Heart left ventricle (tissue), 16 donors: ENCODE measurements around the gene GTF2IRD1. TPM values are rescaled to one million over a fixed set of nuclear protein-coding genes. Genes with fewer than 3 reads are reported as not detected.

Experiments used
- ATAC-seq, 4 donors: fragments of 200-7000 bp; cut with Tn5 transposase; one replicate each; pipeline ENCODE4 v1.9.1; 2020 to 2022; ENCODE audit warnings: moderate library complexity in 4 of 4, mild to moderate bottlenecking in 3 of 4, moderate number of reproducible peaks in 1 of 4
- DNase-seq, 5 donors: peaks; one replicate each; pipeline ENCODE4 v3.0.0-alpha.2; 2020
- H3K27ac ChIP-seq, 12 donors: fragments of 200-600 bp; sonication (generic) in 4 of 12; one replicate each; pipeline versions ENCODE4 v1.5.0 to v1.8.0; 2016 to 2022; ENCODE audit warnings: mild to moderate bottlenecking in 2 of 12
- H3K27me3 ChIP-seq, 9 donors: fragments of 200-600 bp; sonication (generic) in 2 of 9; one replicate each; pipeline versions ENCODE4 v1.5.1 to v1.8.0; 2016 to 2022; ENCODE audit warnings: mild to moderate bottlenecking in 3 of 9
- H3K36me3 ChIP-seq, 9 donors: fragments of 200-600 bp; sonication (generic) in 2 of 9; one replicate each; pipeline versions ENCODE4 v1.5.0 to v1.8.0; 2018 to 2022; ENCODE audit warnings: mild to moderate bottlenecking in 2 of 9
- H3K4me1 ChIP-seq, 12 donors: fragments of 200-600 bp; sonication (generic) in 4 of 12; one replicate each; pipeline versions ENCODE4 v1.5.0 to v1.8.0; 2016 to 2022; ENCODE audit warnings: mild to moderate bottlenecking in 3 of 12
- H3K4me3 ChIP-seq, 12 donors: fragments of 200-600 bp; sonication (generic) in 4 of 12; one replicate each; pipeline versions ENCODE4 v1.5.0 to v1.8.0; 2017 to 2022; ENCODE audit warnings: mild to moderate bottlenecking in 9 of 12, moderate library complexity in 4 of 12
- H3K9me3 ChIP-seq, 12 donors: fragments of 200-600 bp; sonication (generic) in 4 of 12; one replicate each; pipeline versions ENCODE4 v1.5.0 to v1.8.0; 2016 to 2022; ENCODE audit warnings: mild to moderate bottlenecking in 1 of 12
- POLR2A ChIP-seq, 2 donors: fragments of 450-650 bp; IDR thresholded peaks; one replicate each; pipeline ENCODE4 v1.6.1; 2017; ENCODE audit warnings: antibody characterized with exemption in 2 of 2, mild to moderate bottlenecking in 2 of 2, moderate library complexity in 2 of 2
- WGBS, 4 donors: extraction: QIAGEN DNeasy Blood & Tissue Kit in 2 of 4; methylation state at CpG; one replicate each; pipeline versions ENCODE4 v1.1.5 to v1.1.7; 2013 to 2018; 5-methylcytosine and 5-hydroxymethylcytosine counted together
- intact Hi-C, 10 donors: fragments of 100-400 bp; cut with DNase I; formaldehyde crosslinking; loops; one replicate each; pipeline versions ENCODE4 v1.11.1 to v1.14.2; 2022
- polyA plus RNA-seq, 2 donors: library from polyadenylated mRNA; stranded (reverse); fragments of 200-250 nt; gene quantifications; one replicate each; pipeline ENCODE4 v1.2.3, GENCODE V29; 2013
- total RNA-seq, 9 donors: library from RNA; depleted of rRNA in 2 of 9; stranded (reverse); fragments of >200 nt in 2 of 9; fragmentation: NEBNext Ultra II Directional in 3 of 9; extraction: Animal tissue kit (Norgen Biotek cat#: 25700) in 3 of 9; gene quantifications; one replicate each; pipeline versions ENCODE4 v1.1.0 to v1.2.4, GENCODE V29; 2016 to 2023
- TF ChIP-seq, protein P1 (sequence below), 12 donors: fragments of 200-600 bp; sonication (generic) in 4 of 12; IDR thresholded peaks; one replicate each; pipeline versions ENCODE4 v1.5.0 to v1.8.0; 2018 to 2022; ENCODE audit warnings: antibody characterized with exemption in 12 of 12, mild to moderate bottlenecking in 5 of 12
- donor health status: ischemic (EF 13 %, LVEDD 7.1; RV severe dilation, severe dysfunction).
- donor health status: healthy with polysubstance abuse.
- donor health status: DM: no; HTN: yes; CAD: no.
- donor health status: DM: no; HTN: no; CAD: no.
- donor health status: ischemic (EF 25% LVEDD 6.9; RV normal size, moderate dysfunction).
- donor health status: ischemic (EF 25% LVEDD 5.7; RV mildly dilated, moderate dysfunction).
- donor health status: healthy.
- donor health status: DM: yes; HTN: yes; CAD: no.
- donor health status: ischemic (EF 35%, LVEDD 5.7; RV mildly dilated, moderate dysfunction).
- donor health status: nonischemic (EF 11% LVEDD 7.7; RV severe dilation, severe dysfunction).
- donor health status: DM: yes; HTN: yes; CAD: no.
- donor health status: PGD.
- donor health status: ischemic (EF 29% LVEDD 5.4; RV normal size, mild dysfunction).
- donor health status: nonischemic (EF 23%, LVEDD 6.1; RV moderate dilation, normal function).

Gene GTF2IRD1
- total and polyA plus RNA-seq, 11 donors = 10.0 to 40.4 (median 15.6) TPM

- Histone ChIP-seq H3K4me1 (no peaks in the 10 kb centered on the region), H3K27ac (no peak overlapping the region), H3K36me3 (no peaks in the 10 kb centered on the region), H3K9me3 (peaks cover 0 to 13% (median 8%) of the 10 kb centered on the region in 12 donors), H3K27me3 (peaks cover 0 to 3% (median 0%) of the 10 kb centered on the region in 9 donors), H3K4me3 (no peak overlapping the region)
- no peak for ATAC-seq
- no peak for DNase-seq
- intact Hi-C loops = loop anchor here in 1 of 10 donors (10.0 kb wide), 1 partner anchor 83 kb away; no protein-coding TSS in a partner anchor
- TF ChIP-seq POLR2A (IDR thresholded peaks at IDR 0.05) = no peak
- TF ChIP-seq, protein P1, sequence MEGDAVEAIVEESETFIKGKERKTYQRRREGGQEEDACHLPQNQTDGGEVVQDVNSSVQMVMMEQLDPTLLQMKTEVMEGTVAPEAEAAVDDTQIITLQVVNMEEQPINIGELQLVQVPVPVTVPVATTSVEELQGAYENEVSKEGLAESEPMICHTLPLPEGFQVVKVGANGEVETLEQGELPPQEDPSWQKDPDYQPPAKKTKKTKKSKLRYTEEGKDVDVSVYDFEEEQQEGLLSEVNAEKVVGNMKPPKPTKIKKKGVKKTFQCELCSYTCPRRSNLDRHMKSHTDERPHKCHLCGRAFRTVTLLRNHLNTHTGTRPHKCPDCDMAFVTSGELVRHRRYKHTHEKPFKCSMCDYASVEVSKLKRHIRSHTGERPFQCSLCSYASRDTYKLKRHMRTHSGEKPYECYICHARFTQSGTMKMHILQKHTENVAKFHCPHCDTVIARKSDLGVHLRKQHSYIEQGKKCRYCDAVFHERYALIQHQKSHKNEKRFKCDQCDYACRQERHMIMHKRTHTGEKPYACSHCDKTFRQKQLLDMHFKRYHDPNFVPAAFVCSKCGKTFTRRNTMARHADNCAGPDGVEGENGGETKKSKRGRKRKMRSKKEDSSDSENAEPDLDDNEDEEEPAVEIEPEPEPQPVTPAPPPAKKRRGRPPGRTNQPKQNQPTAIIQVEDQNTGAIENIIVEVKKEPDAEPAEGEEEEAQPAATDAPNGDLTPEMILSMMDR (IDR thresholded peaks at IDR 0.05) = no peak
- WGBS, 4 donors = 66 to 74% (median 72%) methylated on average over 10 of the region's 10 CpGs
Measured at GRCh38 chr7:74441801-74442200, 11.9 kb upstream of the GTF2IRD1 start.

DNA sequence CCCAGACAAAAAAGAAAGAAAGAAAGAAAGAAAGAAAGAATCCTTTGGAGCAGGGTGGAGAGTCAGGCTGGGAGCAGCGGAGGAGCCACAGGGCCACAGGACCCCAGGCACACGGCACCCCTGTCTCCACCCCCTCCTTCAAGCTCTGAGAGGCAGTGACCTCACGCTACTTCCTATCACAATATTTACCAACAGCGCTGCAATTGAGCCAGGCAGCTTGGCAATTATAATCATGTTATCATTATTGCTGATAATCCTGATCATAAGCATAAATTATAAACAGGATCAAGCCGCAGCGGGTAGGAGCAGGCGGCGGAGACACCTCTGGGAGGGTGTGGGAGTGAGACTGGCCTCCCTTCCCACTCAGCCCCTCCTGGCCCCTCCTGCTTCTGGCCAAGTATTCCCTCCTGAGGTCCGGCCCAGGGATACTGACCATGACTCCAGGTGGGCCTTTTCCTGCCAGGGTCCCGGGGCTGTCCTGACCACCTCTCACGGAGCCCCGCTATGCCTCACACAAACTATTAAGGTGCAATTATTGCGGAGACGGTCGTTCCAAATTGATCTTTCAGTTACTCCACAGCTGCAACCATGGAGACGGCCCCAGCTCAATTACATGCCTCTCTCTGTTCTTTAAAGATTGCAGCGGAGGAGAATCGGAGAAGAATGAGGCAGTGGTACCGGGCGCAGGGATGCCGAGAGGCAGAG lies 10.0 kb upstream of the GTF2IRD1 start:
- intact Hi-C loops = loop anchor here in 1 of 10 donors (10.0 kb wide), 1 partner anchor 81 kb away; no protein-coding TSS in a partner anchor

DNA sequence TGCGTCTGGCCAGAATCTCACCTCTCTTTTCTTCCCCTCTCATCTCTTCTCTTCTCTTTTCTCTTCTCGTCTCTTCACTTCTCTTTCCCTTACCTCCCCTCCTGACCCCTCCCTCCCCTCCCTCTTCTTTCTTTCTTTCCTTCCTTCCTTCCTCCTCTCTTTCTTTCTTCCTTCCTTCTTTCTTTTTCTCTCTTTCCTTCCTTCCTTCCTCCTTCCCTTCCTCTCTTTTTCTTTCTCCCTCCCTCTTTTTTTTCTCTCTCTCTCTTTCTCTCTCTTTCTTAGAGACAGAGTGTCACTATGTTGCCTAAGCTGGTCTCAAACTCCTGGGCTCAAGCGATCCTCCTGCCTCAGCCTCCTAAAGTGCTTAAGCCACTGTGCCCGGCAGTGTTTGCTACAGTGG lies 4.6 kb upstream of the GTF2IRD1 start:
- Histone ChIP-seq H3K27me3 (peaks cover 0 to 3% (median 0%) of the 10 kb centered on the region in 9 donors), H3K36me3 (no peaks in the 10 kb centered on the region), H3K4me3 (no peak overlapping the region), H3K4me1 (peaks cover 0 to 17% (median 4%) of the 10 kb centered on the region in 12 donors), H3K9me3 (no peaks in the 10 kb centered on the region), H3K27ac (no peak overlapping the region)
- ATAC-seq (no peak), DNase-seq (no peak)
- no peak for TF ChIP-seq POLR2A (IDR thresholded peaks at IDR 0.05)
- TF ChIP-seq, protein P1 (IDR thresholded peaks at IDR 0.05) = no peak
- intact Hi-C loops = loop anchor here in 3 of 10 donors (5.0 to 10.0 kb wide), 2 partner anchors 76 to 118 kb away; no protein-coding TSS in a partner anchor
- 91 to 94% (median 93%) methylated on average over 4 of the region's 4 CpGs for WGBS, 4 donors

More for the DNA sequence above, 10.0 kb upstream of the GTF2IRD1 start:
- no peaks in the 10 kb centered on the region for H3K36me3 ChIP-seq
- peaks cover 0 to 3% (median 0%) of the 10 kb centered on the region in 9 donors for H3K27me3 ChIP-seq
- WGBS, 4 donors = 75 to 84% (median 78%) methylated on average over 21 of the region's 21 CpGs
- H3K4me3 ChIP-seq = no peak overlapping the region
- no peak overlapping the region for H3K27ac ChIP-seq
- ATAC-seq (no peak), DNase-seq (no peak)
- no peaks in the 10 kb centered on the region for H3K4me1 ChIP-seq
- H3K9me3 ChIP-seq = peaks cover 0 to 3% (median under 1%) of the 10 kb centered on the region in 12 donors
- no peak for TF ChIP-seq POLR2A (IDR thresholded peaks at IDR 0.05)
- TF ChIP-seq, protein P1 (IDR thresholded peaks at IDR 0.05) = no peak

GRCh38 chr7:74449809-74450397 lies 3.8 kb upstream of the GTF2IRD1 start:
- peaks cover 0 to 24% (median 7%) of the 10 kb centered on the region in 12 donors for H3K4me1 ChIP-seq
- peaks cover 0 to 3% (median 0%) of the 10 kb centered on the region in 9 donors for H3K27me3 ChIP-seq
- no peaks in the 10 kb centered on the region for H3K9me3 ChIP-seq
- ATAC-seq (peak in 3 of 4 donors; percentile 15 to 44 (median 39)), DNase-seq (peak in 4 of 5 donors; percentile 43 to 49 (median 48))
- intact Hi-C loops = loop anchor here in 8 of 10 donors (5.0 to 10.0 kb wide), 8 partner anchors 55 to 205 kb away; partner anchors contain the start of gene GTF2I (in 4 of the 8)
- H3K27ac ChIP-seq = no peak overlapping the region
- TF ChIP-seq, protein P1 (IDR thresholded peaks at IDR 0.05) = peak; percentile 68 to 88 (median 82)
- TF ChIP-seq POLR2A (IDR thresholded peaks at IDR 0.05) = no peak
- H3K4me3 ChIP-seq = no peak overlapping the region
- 65 to 76% (median 69%) methylated on average over 14 to 15 of the region's 15 CpGs for WGBS, 4 donors
- no peaks in the 10 kb centered on the region for H3K36me3 ChIP-seq
